COLO668 (cell line): ENCODE data around the gene DEFB124.
A peak's percentile ranks its signal among the peaks of the same experiment; 100 is the strongest.
"Not testable (repeated sequence)": the region's sequence is repeated elsewhere in the genome, so short reads cannot be mapped to it uniquely, and the experiment has no call there.

Source experiments
- DNase-seq: peaks from one replicate; lab custom pipeline; 2025; ENCODE audit not compliant: unreplicated experiment; lab: John Stamatoyannopoulos, UW

DEFB124 gene

GRCh38 chr20:31474758-31475427 is at the start of gene DEFB124, which contains the start of gene REM1:
DEFB124 (minus strand) TSS chr20:31475127; CDS start chr20:31473013, 2,114 bp downstream.
REM1 (plus strand) TSS chr20:31475288; CDS start chr20:31476446, 1,158 bp downstream.
- no peak for DNase-seq

DNA sequence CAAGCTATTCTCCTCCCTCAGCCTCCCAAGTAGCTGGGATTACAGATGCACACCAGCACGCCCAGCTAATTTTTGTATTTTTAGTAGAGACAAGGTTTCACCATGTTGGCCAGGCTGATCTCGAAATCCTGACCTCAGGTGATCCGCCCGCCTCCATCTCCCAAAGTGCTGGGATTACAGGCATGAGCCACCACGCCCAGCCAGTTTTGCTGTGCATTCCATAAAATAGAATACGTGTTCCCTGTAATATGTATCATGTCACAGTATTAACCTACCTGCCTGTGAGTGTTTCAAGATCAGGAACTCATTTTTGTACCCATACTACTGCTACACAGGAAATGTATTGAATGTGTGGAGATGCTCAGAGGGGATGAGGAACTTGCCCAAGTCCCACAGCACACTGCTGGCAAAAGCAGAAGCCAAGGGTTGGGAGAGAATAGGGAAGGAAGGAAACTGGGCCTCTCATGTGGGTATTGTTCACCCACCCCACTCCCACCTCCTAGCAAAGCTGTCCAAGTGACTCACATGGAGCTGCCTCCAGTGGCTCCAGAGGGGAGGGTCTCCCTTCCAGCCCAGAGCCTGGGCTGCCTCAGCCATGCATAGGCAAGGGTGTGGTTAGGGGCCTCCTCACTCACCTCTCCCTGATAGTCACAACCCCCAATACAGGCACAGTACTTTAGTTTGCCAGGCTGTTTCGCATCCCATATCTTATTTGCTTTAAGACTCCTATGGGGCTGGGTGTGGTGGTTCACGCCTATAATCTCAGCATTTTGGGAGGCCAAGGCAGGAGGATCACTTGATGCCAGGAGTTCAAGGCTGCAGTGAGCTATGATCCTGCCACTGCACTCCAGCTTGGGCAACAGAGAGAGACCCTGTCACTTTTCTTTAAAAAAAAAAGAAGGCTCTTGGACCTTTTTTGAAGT is 48.7 kb upstream of the DEFB124 start:
- no peak for DNase-seq

GRCh38 chr20:31522731-31523130 is 47.8 kb upstream of the DEFB124 start:
- DNase-seq = no peak

GRCh38 chr20:31521267-31521666 is 46.3 kb upstream of the DEFB124 start:
- DNase-seq = not testable (repeated sequence)

- DNase-seq = peak; percentile 35
Observed at GRCh38 chr20:31517373-31517772, 42.4 kb upstream of the DEFB124 start.

GRCh38 chr20:31516651-31517050 is 41.7 kb upstream of the DEFB124 start:
- no peak for DNase-seq

DNA sequence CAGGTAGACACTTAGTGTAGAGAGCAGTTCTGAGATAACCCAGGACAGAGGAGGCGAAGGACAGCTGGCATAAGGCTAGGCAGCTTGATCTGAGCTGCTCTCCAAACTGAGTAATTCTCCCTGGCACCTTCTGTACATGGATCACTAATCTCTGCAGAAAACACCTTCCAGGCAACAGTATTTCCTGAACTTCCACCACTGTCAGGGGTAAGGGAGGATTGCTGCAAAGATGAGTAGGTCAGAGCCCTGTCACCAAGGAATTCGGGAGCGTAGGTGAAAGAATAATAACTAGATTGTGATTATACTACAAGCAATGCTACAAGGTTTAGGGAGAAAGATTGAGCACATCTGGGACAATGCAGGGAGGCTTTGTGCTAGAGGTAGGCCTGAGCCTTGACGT is 41.2 kb upstream of the DEFB124 start:
- no peak for DNase-seq

- no peak for DNase-seq
Observed at GRCh38 chr20:31515775-31516107, 40.8 kb upstream of the DEFB124 start.

GRCh38 chr20:31515072-31515774 is 40.3 kb upstream of the DEFB124 start:
- DNase-seq = no peak

DNA sequence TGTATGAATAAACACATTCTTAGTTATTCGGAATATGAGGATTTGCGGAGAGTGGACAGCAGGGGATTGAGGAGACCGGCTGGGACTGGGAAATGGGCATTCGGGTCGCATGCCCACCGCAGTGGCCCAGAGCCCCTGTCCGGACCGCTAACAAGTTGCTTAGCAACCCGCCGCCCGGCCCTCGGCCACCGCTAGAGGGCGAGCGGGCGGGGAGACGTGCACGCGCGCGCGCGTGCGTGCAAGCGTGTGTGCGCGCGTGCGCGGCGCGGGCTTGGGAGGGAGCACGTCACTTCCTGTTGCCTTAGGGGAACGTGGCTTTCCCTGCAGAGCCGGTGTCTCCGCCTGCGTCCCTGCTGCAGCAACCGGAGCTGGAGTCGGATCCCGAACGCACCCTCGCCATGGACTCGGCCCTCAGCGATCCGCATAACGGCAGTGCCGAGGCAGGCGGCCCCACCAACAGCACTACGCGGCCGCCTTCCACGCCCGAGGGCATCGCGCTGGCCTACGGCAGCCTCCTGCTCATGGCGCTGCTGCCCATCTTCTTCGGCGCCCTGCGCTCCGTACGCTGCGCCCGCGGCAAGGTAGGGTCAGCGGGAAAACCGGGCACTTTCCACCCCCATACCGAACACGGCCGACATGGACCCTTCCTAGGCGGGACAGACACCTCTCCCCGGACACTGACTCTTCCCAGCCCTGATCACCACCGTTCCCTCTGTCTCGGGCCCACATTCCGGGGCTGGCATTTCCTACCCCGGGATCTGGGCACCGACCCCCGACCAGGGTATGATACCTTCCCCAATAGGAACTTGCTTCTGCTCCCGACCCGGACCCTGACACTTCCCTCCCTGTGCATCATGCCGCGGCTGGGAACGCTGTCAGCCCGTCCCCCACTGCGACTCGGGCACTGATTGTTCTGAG is 39.5 kb upstream of the DEFB124 start, which contains the start of gene HM13:
Gene HM13, plus strand, starts transcription at position 289 of the 918 bp plus-strand sequence. Its CDS starts 110 bp downstream, at position 399.
- DNase-seq = peak; percentile 98

GRCh38 chr20:31508517-31509244 is 33.8 kb upstream of the DEFB124 start:
- DNase-seq = no peak

- no peak for DNase-seq
Observed at GRCh38 chr20:31505903-31506302, 31.0 kb upstream of the DEFB124 start.

- DNase-seq = peak; percentile 80
Observed at GRCh38 chr20:31502884-31503673, 28.2 kb upstream of the DEFB124 start.

DNA sequence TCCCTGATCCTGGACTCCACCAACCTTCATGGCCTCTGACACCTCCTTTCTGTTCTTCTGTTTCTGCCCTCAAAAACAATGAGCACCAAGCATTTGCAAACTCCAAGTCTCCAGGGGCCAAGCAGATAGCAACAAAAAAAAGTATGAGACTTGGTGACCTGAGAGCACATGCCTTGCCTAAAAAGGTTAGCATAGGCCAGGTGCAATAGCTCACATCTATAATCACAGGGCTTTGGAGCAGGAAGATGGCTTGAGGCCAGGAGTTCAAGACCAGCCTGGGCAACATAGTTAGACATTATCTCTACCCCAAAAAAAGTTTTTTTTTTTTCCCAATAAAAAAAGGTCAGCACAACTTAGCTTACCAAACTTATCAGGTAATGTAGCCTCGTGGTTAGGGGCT is 25.6 kb upstream of the DEFB124 start:
- DNase-seq = no peak

DNA sequence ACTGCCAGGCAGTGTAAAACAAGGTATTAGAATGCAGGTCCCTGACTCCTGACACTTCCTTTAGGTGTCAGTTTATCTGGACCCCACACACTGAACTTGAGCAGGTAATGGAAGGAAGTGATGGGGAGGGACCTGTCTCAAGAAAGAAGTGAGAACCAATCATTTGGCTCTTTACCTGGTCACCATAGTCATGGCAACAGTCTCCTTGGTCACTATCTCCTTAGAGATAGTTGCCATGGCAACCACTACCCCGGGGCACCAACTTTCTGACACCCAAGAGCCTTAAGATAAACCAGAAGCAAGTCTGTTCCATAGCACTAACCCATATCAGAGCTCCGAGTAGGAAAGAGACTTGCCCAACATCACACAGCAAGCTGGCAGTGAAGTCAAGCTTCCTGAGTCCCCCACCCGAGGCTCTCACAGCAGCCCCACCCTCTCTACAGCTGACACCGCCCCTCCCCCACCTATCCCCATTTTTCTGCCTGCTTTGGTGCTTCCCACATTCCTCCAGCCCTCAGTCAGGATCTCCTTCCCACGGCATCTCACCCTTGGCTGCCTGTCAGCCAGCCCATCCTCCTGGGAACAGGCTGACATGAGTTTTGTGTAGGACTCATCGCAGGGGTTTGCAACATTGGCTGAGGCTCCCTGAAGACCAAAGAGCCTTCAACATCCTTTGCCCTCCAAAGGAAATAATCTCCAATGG is 23.1 kb upstream of the DEFB124 start:
- DNase-seq = no peak

GRCh38 chr20:31496761-31497295 is 21.9 kb upstream of the DEFB124 start:
- no peak for DNase-seq

- peak; percentile 27 for DNase-seq
Observed at GRCh38 chr20:31494131-31494530, 19.2 kb upstream of the DEFB124 start.

GRCh38 chr20:31490752-31491151 is 15.8 kb upstream of the DEFB124 start:
- no peak for DNase-seq
